HPDE6-E6E7 (cell line): ENCODE data around the gene SPHK2.
A peak's percentile ranks its signal among the peaks of the same experiment; 100 is the strongest.
"Not testable (repeated sequence)": the region's sequence is repeated elsewhere in the genome, so short reads cannot be mapped to it uniquely, and the experiment has no call there.

Experiments used
- DNase-seq: peaks from one replicate; pipeline ENCODE4 v3.0.0; 2011; ENCODE audit warnings: missing footprints; ENCODE audit errors: extremely low spot score

Gene SPHK2

GRCh38 chr19:48618916-48619691, at the start of gene SPHK2, which contains the start of gene RPL18:
Gene SPHK2, plus strand, starts transcription at chr19:48619506. Its CDS starts 1,009 bp downstream, at chr19:48620515.
Gene RPL18, minus strand, starts transcription at chr19:48619178. Its CDS starts 35 bp downstream, at chr19:48619143.
- peak; percentile 95 for DNase-seq

- no peak for DNase-seq
Observed at GRCh38 chr19:48569814-48570213, 49.5 kb upstream of the SPHK2 start.

DNA sequence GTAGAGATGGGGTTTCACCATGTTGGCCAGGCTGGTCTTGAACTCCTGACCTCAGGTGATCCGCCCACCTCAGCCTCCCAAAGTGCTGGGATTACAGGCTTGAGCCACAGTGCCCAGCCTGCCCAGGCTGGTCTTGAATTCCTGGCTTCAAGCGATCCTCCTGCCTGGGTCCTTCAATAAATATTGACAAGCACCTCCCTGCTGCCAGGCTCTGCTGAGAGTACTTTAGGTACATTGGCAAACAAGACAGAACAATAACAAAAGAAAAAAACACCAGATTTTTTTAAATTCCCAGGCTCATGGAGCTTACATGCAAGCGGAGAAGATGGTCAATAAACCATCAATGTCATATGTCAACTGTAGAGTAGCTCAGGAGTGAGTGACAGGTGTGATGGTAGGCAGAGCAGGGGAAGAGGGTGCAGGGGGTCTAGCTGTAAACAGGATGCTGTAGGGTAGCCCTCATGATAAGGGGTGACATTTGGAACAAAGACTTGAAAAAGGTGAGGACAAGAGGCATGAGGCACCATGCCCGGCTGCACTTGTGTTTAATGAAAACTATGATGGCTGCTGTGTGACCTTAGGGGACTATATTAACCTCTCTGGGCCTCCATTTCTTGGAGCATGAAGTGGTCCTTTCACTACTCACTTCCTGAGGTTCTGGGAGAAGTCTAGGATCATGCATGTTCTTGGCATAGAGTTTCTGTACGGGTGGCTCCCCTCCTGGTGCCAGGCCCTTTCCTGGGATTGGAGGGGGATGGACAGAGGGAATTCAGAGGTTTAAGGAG, 47.7 kb upstream of the SPHK2 start:
- no peak for DNase-seq

DNA sequence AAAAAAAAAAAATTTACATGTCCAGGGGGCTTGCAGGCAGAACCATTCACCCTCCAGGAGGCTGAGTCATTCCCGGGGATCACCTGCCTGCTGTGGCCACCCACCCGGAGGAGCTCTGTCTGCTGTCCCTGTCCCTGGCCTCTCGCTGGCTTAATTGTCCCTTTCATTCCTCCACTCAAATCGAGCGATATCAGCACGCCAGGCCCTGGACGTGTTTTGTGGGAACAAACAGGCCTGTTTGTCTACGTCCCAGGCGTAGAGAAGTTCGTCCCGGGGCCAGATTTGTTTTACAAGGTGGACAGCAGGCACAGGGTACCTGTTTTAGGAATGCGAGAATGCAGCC, 46.2 kb upstream of the SPHK2 start:
- no peak for DNase-seq

DNA sequence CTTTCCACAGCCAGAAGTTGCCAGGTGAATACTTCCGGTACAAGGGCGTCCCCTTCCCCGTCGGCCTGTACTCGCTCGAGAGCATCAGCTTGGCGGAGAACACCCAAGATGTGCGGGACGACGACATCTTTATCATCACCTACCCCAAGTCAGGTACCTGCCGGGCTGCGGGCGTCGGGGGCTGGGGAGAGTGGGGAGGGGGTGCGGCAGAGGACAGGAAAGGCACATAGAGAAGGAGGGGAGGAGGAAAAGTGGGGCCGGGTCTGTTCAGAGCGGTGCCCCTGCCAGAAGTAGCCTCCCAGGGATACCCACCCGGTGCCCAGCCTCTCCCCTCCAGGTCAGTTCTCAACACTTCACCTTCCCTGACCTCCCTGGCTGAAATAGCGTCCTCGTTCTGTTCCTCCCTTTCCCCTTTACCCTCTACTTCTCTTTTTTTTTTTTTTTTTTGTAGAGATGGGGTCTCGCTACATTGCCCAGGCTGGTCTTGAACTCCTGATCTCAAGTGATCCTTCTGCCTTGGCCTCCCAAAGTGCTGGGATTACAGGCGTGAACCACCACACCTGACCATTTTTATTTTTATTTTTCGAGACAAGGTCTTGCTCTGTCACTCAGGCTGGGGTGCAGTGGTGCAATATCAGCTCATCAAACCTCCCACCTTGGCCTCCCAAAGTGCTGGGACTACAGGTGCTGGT, 43.2 kb upstream of the SPHK2 start:
- no peak for DNase-seq

DNA sequence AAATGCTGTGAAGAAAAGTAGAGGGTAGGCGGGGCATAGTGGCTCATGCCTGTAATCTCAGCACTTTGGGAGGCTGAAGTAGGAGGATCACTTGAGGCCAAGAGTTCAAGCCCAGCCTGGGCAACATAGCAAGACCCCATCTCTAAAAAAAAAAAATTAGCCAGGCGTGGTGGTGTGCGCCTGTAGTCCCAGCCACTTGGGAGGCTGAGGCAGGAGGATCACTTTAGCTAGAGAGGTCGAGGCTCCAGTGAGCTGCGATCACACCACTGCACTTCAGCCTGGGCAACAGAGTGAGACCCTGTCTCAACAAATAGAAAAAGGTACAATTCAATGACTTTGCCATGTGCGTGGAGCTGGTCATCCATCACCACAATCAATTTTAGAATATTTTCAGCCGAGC, 41.4 kb upstream of the SPHK2 start:
- DNase-seq = not testable (repeated sequence)

DNA sequence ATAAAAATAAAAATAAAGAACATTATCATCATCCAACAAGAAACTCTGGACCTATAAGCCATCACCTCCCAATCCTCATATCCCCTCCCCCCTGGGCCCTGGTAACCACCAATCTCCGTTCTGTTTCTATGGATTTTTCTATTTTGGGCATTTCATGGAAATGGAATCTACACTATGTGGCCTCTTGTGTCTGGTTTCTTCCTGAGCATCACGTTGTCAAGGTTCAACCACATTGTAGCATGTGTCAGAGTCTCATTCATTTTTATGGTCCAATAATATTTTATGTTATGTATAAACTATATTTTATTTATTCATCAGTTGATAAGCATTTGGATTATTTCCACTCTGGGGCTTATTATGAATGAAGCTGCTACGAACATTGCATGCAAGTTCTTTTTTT, 40.4 kb upstream of the SPHK2 start:
- no peak for DNase-seq

DNA sequence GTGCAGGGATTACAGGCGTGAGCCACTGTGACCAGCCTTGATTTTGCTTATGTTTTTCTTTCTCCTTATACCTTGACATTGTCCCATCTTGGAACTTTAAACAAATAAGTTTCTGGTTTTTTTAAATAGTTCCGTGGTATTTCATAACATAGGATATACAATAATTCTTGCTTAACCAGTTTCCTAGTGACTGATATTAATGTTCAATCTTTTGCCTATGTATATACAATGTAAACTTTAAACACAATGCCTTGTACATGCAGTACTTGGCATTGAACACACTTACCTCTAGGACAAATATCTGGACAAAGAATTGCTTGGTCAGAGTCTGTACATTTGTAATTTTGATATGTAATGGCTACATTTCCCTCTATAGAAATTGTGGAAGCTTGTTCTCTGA, 37.1 kb upstream of the SPHK2 start:
- no peak for DNase-seq

GRCh38 chr19:48587387-48587786, 31.9 kb upstream of the SPHK2 start:
- DNase-seq = no peak

GRCh38 chr19:48588670-48589401, 30.5 kb upstream of the SPHK2 start:
- DNase-seq = peak; percentile 83

- DNase-seq = no peak
Observed at GRCh38 chr19:48591021-48591420, 28.3 kb upstream of the SPHK2 start.

GRCh38 chr19:48595171-48595570, 24.1 kb upstream of the SPHK2 start:
- no peak for DNase-seq

DNA sequence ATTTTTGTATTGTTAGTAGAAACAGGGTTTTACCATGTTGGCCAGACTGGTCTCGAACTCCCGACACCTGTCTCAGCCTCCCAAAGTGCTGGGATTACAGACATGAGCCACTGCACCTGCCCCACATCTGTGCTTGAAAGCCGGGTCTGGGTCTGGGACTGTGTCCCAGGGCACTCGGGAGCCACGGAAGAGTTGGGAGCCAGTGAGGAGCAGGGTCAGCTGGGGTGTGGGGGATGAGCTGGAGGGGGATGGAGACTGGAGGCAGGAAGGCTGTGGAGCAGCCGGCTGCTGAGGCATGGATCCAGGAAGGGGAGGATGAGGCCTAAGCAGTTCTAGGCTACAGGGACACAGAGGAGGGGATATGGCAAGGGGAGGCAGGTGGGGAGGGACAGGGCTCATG, 23.5 kb upstream of the SPHK2 start:
- no peak for DNase-seq

- DNase-seq = no peak
Observed at GRCh38 chr19:48596237-48596636, 23.1 kb upstream of the SPHK2 start.

- no peak for DNase-seq
Observed at GRCh38 chr19:48596679-48597465, 22.4 kb upstream of the SPHK2 start.

DNA sequence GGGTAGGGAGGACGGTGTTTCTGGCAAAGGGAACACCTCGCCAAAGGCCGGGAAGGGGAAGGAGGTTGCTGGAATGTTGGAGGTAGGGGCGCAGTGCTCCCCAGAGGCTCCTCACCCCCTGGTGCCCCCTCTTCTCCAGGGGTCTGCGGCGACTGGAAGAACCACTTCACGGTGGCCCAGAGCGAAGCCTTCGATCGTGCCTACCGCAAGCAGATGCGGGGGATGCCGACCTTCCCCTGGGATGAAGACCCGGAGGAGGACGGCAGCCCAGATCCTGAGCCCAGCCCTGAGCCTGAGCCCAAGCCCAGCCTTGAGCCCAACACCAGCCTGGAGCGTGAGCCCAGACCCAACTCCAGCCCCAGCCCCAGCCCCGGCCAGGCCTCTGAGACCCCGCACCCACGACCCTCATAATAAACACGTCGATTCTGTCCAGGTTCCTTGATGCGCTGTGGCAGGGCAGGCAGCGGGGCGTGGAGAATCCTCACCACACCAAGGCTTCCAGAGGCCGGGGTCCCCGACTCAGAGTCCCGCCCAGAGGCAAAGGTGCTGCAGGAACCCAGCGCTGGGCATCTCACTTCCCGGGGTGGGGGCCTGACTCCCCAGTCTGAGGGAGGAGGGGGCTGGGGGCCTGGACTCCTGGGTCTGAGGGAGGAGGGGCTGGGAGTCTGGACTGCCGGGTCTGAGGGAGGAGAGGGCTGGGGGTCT, 20.2 kb upstream of the SPHK2 start:
- DNase-seq = no peak

GRCh38 chr19:48600679-48601417, 18.5 kb upstream of the SPHK2 start:
- DNase-seq = no peak

DNA sequence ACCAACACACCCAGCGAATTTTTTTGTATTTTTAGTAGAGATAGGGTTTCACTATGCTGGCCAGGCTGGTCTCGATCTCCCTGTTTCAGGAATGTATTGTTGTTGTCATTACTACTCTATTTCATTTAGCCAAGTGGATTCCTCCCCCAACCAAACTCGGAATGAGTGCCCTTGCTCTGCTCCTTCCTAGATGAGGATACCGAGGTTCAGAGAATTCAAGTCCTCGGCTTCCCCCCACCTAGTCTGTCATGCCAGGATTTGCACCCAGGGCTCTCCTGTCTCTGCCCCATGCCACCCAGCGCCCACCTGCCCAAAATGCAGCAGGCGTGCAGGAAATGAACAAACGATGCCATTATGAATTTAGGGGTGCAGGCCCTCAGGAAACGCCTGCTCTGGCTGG, 16.3 kb upstream of the SPHK2 start:
- no peak for DNase-seq

- DNase-seq = no peak
Observed at GRCh38 chr19:48603449-48603848, 15.9 kb upstream of the SPHK2 start.

GRCh38 chr19:48603850-48604249, 15.5 kb upstream of the SPHK2 start:
- DNase-seq = no peak
